ENCODE measurements around the gene BORCS6.

BORCS6 gene

GRCh38 chr17:8155231-8155995 is 34.6 kb downstream of the BORCS6 start:
- no peak for TF ChIP-seq SPI1 (IDR thresholded peaks at IDR 0.05; ENCODE audit: low read depth, low read length)
- no peak for TF ChIP-seq POLR2A (IDR thresholded peaks at IDR 0.05; ENCODE audit: low read depth, low read length)
- TF ChIP-seq POU2F2 (IDR thresholded peaks at IDR 0.05; ENCODE audit: low read depth, low read length), result no peak
- TF ChIP-seq POLR2AphosphoS5 (IDR thresholded peaks at IDR 0.05; ENCODE audit: low read depth, low read length), result no peak
- no peak for TF ChIP-seq PAX5 (IDR thresholded peaks at IDR 0.05; ENCODE audit: insufficient read depth, low read length, severe bottlenecking)
- TF ChIP-seq TAF1 (IDR thresholded peaks at IDR 0.05; ENCODE audit: low read depth, low read length), result no peak
- FAIRE-seq, result no peak
- DNase-seq (ENCODE audit: insufficient read length, low spot score), result no peak

- FAIRE-seq, result no peak
Observed at GRCh38 chr17:8154608-8155155, 35.3 kb downstream of the BORCS6 start.

GRCh38 chr17:8153957-8154607 is 35.9 kb downstream of the BORCS6 start:
- FAIRE-seq (peak; percentile 85), DNase-seq (ENCODE audit: insufficient read length, low spot score) (no peak)
- TF ChIP-seq TAF1 (IDR thresholded peaks at IDR 0.05; ENCODE audit: low read depth, low read length) (0 out of 2 replicates have a peak, but pooled peaks have one; percentile 26), PAX5 (IDR thresholded peaks at IDR 0.05; ENCODE audit: insufficient read depth, low read length, severe bottlenecking) (no peak), SPI1 (IDR thresholded peaks at IDR 0.05; ENCODE audit: low read depth, low read length) (0 out of 2 replicates have a peak, but pooled peaks have one; percentile 5), POLR2AphosphoS5 (IDR thresholded peaks at IDR 0.05; ENCODE audit: low read depth, low read length) (no peak), POLR2A (IDR thresholded peaks at IDR 0.05; ENCODE audit: low read depth, low read length) (no peak), POU2F2 (IDR thresholded peaks at IDR 0.05; ENCODE audit: low read depth, low read length) (no peak)

More at GRCh38 chr17:8154608-8155155, 35.3 kb downstream of the BORCS6 start:
- TF ChIP-seq PAX5 (IDR thresholded peaks at IDR 0.05; ENCODE audit: insufficient read depth, low read length, severe bottlenecking) (no peak), SPI1 (IDR thresholded peaks at IDR 0.05; ENCODE audit: low read depth, low read length) (no peak), POU2F2 (IDR thresholded peaks at IDR 0.05; ENCODE audit: low read depth, low read length) (no peak), TAF1 (IDR thresholded peaks at IDR 0.05; ENCODE audit: low read depth, low read length) (no peak), POLR2A (IDR thresholded peaks at IDR 0.05; ENCODE audit: low read depth, low read length) (no peak), POLR2AphosphoS5 (IDR thresholded peaks at IDR 0.05; ENCODE audit: low read depth, low read length) (no peak)
- DNase-seq (ENCODE audit: insufficient read length, low spot score), result no peak

GRCh38 chr17:8153525-8153956 is 36.4 kb downstream of the BORCS6 start:
- FAIRE-seq, result peak; percentile 43
- DNase-seq (ENCODE audit: insufficient read length, low spot score), result no peak
- TF ChIP-seq TAF1 (IDR thresholded peaks at IDR 0.05; ENCODE audit: low read depth, low read length) (no peak), POLR2AphosphoS5 (IDR thresholded peaks at IDR 0.05; ENCODE audit: low read depth, low read length) (no peak), POU2F2 (IDR thresholded peaks at IDR 0.05; ENCODE audit: low read depth, low read length) (no peak), PAX5 (IDR thresholded peaks at IDR 0.05; ENCODE audit: insufficient read depth, low read length, severe bottlenecking) (no peak), POLR2A (IDR thresholded peaks at IDR 0.05; ENCODE audit: low read depth, low read length) (no peak), SPI1 (IDR thresholded peaks at IDR 0.05; ENCODE audit: low read depth, low read length) (no peak)

GRCh38 chr17:8153031-8153451 is 36.9 kb downstream of the BORCS6 start:
- DNase-seq (ENCODE audit: insufficient read length, low spot score), result no peak
- no peak for FAIRE-seq
- TF ChIP-seq POU2F2 (IDR thresholded peaks at IDR 0.05; ENCODE audit: low read depth, low read length), result no peak; the same call in 1 of the 2 replicates
- no peak for TF ChIP-seq POLR2AphosphoS5 (IDR thresholded peaks at IDR 0.05; ENCODE audit: low read depth, low read length)
- TF ChIP-seq SPI1 (IDR thresholded peaks at IDR 0.05; ENCODE audit: low read depth, low read length), result no peak

- TF ChIP-seq POU2F2 (IDR thresholded peaks at IDR 0.05; ENCODE audit: low read depth, low read length) (0 out of 2 replicates have a peak, but pooled peaks have one; percentile 48), SPI1 (IDR thresholded peaks at IDR 0.05; ENCODE audit: low read depth, low read length) (no peak), TAF1 (IDR thresholded peaks at IDR 0.05; ENCODE audit: low read depth, low read length) (peak; percentile 78), PAX5 (IDR thresholded peaks at IDR 0.05; ENCODE audit: insufficient read depth, low read length, severe bottlenecking) (no peak), POLR2AphosphoS5 (IDR thresholded peaks at IDR 0.05; ENCODE audit: low read depth, low read length) (peak; percentile 81), POLR2A (IDR thresholded peaks at IDR 0.05; ENCODE audit: low read depth, low read length) (peak; percentile 74)
- DNase-seq (ENCODE audit: insufficient read length, low spot score) (peak; percentile 75), FAIRE-seq (peak; percentile 94)
Observed at GRCh38 chr17:8152112-8152775, 37.7 kb downstream of the BORCS6 start, which contains the start of gene PER1. Gene PER1, minus strand, starts transcription at chr17:8152404. Its CDS starts 1,698 bp downstream, at chr17:8150706.

GRCh38 chr17:8151641-8152111 is 38.3 kb downstream of the BORCS6 start:
- DNase-seq (ENCODE audit: insufficient read length, low spot score), result no peak
- no peak for TF ChIP-seq TAF1 (IDR thresholded peaks at IDR 0.05; ENCODE audit: low read depth, low read length)
- no peak for TF ChIP-seq PAX5 (IDR thresholded peaks at IDR 0.05; ENCODE audit: insufficient read depth, low read length, severe bottlenecking)
- TF ChIP-seq POU2F2 (IDR thresholded peaks at IDR 0.05; ENCODE audit: low read depth, low read length), result no peak; the same call in 1 of the 2 replicates
- no peak for TF ChIP-seq SPI1 (IDR thresholded peaks at IDR 0.05; ENCODE audit: low read depth, low read length)
- TF ChIP-seq POLR2A (IDR thresholded peaks at IDR 0.05; ENCODE audit: low read depth, low read length), result no peak
- TF ChIP-seq POLR2AphosphoS5 (IDR thresholded peaks at IDR 0.05; ENCODE audit: low read depth, low read length), result no peak
- no peak for FAIRE-seq

- DNase-seq (ENCODE audit: insufficient read length, low spot score), result peak; percentile 82
- peak; percentile 95 for FAIRE-seq
- TF ChIP-seq SPI1 (IDR thresholded peaks at IDR 0.05; ENCODE audit: low read depth, low read length), result peak; percentile 29; the same call in 1 of the 2 replicates
- TF ChIP-seq POLR2AphosphoS5 (IDR thresholded peaks at IDR 0.05; ENCODE audit: low read depth, low read length), result peak; percentile 17
- TF ChIP-seq PAX5 (IDR thresholded peaks at IDR 0.05; ENCODE audit: insufficient read depth, low read length, severe bottlenecking), result no peak
- TF ChIP-seq POLR2A (IDR thresholded peaks at IDR 0.05; ENCODE audit: low read depth, low read length), result peak; percentile 28; the same call in 1 of the 2 replicates
- TF ChIP-seq TAF1 (IDR thresholded peaks at IDR 0.05; ENCODE audit: low read depth, low read length), result no peak
- TF ChIP-seq POU2F2 (IDR thresholded peaks at IDR 0.05; ENCODE audit: low read depth, low read length), result no peak
Observed at GRCh38 chr17:8151120-8151640, 38.8 kb downstream of the BORCS6 start.
